GM23338 (cell line): ENCODE measurements around the gene SALL2. TPM values are rescaled to one million over a fixed set of nuclear protein-coding genes. Genes with fewer than 3 reads are reported as not detected.

Experiments used
- ATAC-seq: fragments of 200-7000 bp; cut with Tn5 transposase; 3 replicates; pipeline ENCODE4 v1.9.1; 2020
- DNase-seq: peaks from one replicate; pipeline ENCODE4 v3.0.0-alpha.2; 2015; ENCODE audit warnings: low spot score
- H2AFZ ChIP-seq: fragments of 200-600 bp; sonication (generic); 2 replicates; pipeline ENCODE4 v1.8.0; 2016; ENCODE audit warnings: antibody characterized with exemption, mild to moderate bottlenecking, moderate library complexity
- H3F3A ChIP-seq: fragments of 200-600 bp; sonication (generic); replicated peaks from 2 replicates; pipeline ENCODE4 v1.8.0; 2017; ENCODE audit warnings: antibody characterized with exemption, mixed run types, low read depth
- H3K27ac ChIP-seq: fragments of 200-600 bp; sonication (generic); 2 replicates; pipeline ENCODE4 v1.6.1; 2016; ENCODE audit warnings: low read depth
- H3K27me3 ChIP-seq: fragments of 200-600 bp; sonication (generic); 2 replicates; pipeline ENCODE4 v1.8.0; 2016; ENCODE audit warnings: mild to moderate bottlenecking, mixed run types, moderate library complexity; ENCODE audit not compliant: insufficient read depth
- H3K36me3 ChIP-seq: fragments of 200-600 bp; sonication (generic); 2 replicates; pipeline ENCODE4 v1.8.0; 2016; ENCODE audit warnings: mild to moderate bottlenecking; ENCODE audit not compliant: insufficient read depth
- H3K4me1 ChIP-seq: fragments of 200-600 bp; sonication (generic); 2 replicates; pipeline ENCODE4 v1.8.0; 2016; ENCODE audit warnings: mild to moderate bottlenecking, moderate library complexity; ENCODE audit not compliant: insufficient read depth
- H3K4me2 ChIP-seq: fragments of 200-600 bp; sonication (generic); 2 replicates; pipeline ENCODE4 v1.7.1; 2017; ENCODE audit warnings: mixed run types
- H3K4me3 ChIP-seq: fragments of 200-600 bp; sonication (generic); 2 replicates; pipeline ENCODE4 v1.6.1; 2016; ENCODE audit warnings: mixed run types
- H3K79me2 ChIP-seq: fragments of 200-600 bp; sonication (generic); replicated peaks from 2 replicates; pipeline ENCODE4 v1.8.0; 2017; ENCODE audit warnings: mild to moderate bottlenecking; ENCODE audit not compliant: insufficient read depth
- H3K9me2 ChIP-seq: fragments of 200-600 bp; sonication (generic); 2 replicates; pipeline ENCODE4 v1.8.0; 2017; ENCODE audit not compliant: insufficient read depth
- H4K20me1 ChIP-seq: fragments of 200-600 bp; sonication (generic); replicated peaks from 2 replicates; pipeline ENCODE4 v1.8.0; 2017; ENCODE audit warnings: mild to moderate bottlenecking; ENCODE audit not compliant: insufficient read depth
- H3K27ac Mint-ChIP-seq: 2 replicates; pipeline ENCODE4 v1.8.0; 2020; ENCODE audit warnings: inconsistent platforms, mild to moderate bottlenecking, moderate library complexity, mixed read lengths
- H3K27me3 Mint-ChIP-seq: 3 replicates; pipeline ENCODE4 v1.8.0; 2022; ENCODE audit warnings: low read depth, mild to moderate bottlenecking, moderate library complexity, mixed read lengths, inconsistent platforms; ENCODE audit not compliant: insufficient read depth, poor library complexity
- H3K36me3 Mint-ChIP-seq: 3 replicates; pipeline ENCODE4 v1.8.0; 2021; ENCODE audit warnings: low read depth, mild to moderate bottlenecking, inconsistent platforms, moderate library complexity, mixed read lengths
- H3K4me1 Mint-ChIP-seq: 3 replicates; pipeline ENCODE4 v1.8.0; 2020; ENCODE audit warnings: mild to moderate bottlenecking, inconsistent platforms, mixed read lengths
- H3K4me3 Mint-ChIP-seq: 3 replicates; pipeline ENCODE4 v1.8.0; 2021; ENCODE audit warnings: moderate library complexity, mild to moderate bottlenecking, inconsistent platforms, mixed read lengths
- H3K9me3 Mint-ChIP-seq: 3 replicates; pipeline ENCODE4 v1.8.0; 2020; ENCODE audit warnings: moderate library complexity, mild to moderate bottlenecking, inconsistent platforms, mixed read lengths
- CTCF ChIP-seq, 2 experiments: fragments of 200-600 bp in 1 of 2; sonication (generic) in 1 of 2; conservative IDR thresholded peaks; 2 replicates each; pipeline versions ENCODE4 v1.5.1 to v1.6.1; 2016 to 2017; ENCODE audit warnings: antibody characterized with exemption in 2 of 2, low read depth in 2 of 2, mild to moderate bottlenecking in 2 of 2, moderate library complexity in 1 of 2
- EZH2phosphoT487 ChIP-seq: fragments of 200-600 bp; sonication (generic); IDR thresholded peaks from one replicate; pipeline ENCODE4 v1.8.1; 2018; ENCODE audit warnings: antibody characterized with exemption; ENCODE audit not compliant: unreplicated experiment
- REST ChIP-seq: IDR thresholded peaks from one replicate; pipeline ENCODE4 v1.6.1; 2018; ENCODE audit warnings: antibody characterized with exemption; ENCODE audit not compliant: unreplicated experiment
- STAT1 ChIP-seq: IDR thresholded peaks from one replicate; pipeline ENCODE4 v1.6.1; 2016; ENCODE audit warnings: antibody characterized with exemption; ENCODE audit not compliant: unreplicated experiment
- ZNF331 ChIP-seq: fragments of 250-450 bp; sonication (Bioruptor Pico); IDR thresholded peaks from 2 replicates; pipeline ENCODE4 v1.5.0; 2020; ENCODE audit warnings: low read depth, mild to moderate bottlenecking, moderate library complexity
- ZNF462 ChIP-seq: fragments of 250-450 bp; sonication (Bioruptor Pico); IDR thresholded peaks from 2 replicates; pipeline ENCODE4 v1.5.0; 2020; ENCODE audit warnings: mild to moderate bottlenecking, moderate library complexity
- polyA plus RNA-seq: library from polyadenylated mRNA; unstranded; fragments of >200 nt; fragmentation: Nextera tagmentation; extraction: Ambion mirVana; gene quantifications from 2 replicates; pipeline ENCODE4 v1.2.1, GENCODE V29; 2016
- total RNA-seq: library from RNA; depleted of rRNA; stranded (reverse); fragments of >200 nt; shearing (Covaris generic); gene quantifications from 2 replicates; pipeline ENCODE4 v1.2.3, GENCODE V29; 2014

SALL2 gene
- total and polyA plus RNA-seq, 2 experiments from 2014 or later = 121 to 281 TPM

- Mint-ChIP-seq H3K9me3 (no peaks in the 10 kb centered on the region), H3K36me3 (peaks cover 86% of the 10 kb centered on the region), H3K4me3 (no peak overlapping the region), H3K4me1 (peaks cover 35% of the 10 kb centered on the region), H3K27me3 (peaks cover 5% of the 10 kb centered on the region), H3K27ac (no peak overlapping the region)
- Histone ChIP-seq H4K20me1 (no peaks in the 10 kb centered on the region), H3K27me3 (no peaks in the 10 kb centered on the region), H3K79me2 (peaks cover 42% of the 10 kb centered on the region), H3K4me2 (no peak overlapping the region), H3K27ac (peak overlapping the region; percentile 29), H3K4me1 (peaks cover 19% of the 10 kb centered on the region), H2AFZ (no peak overlapping the region), H3K4me3 (no peak overlapping the region), H3K9me2 (no peaks in the 10 kb centered on the region), H3K36me3 (peaks cover 53% of the 10 kb centered on the region), H3F3A (peaks cover 24% of the 10 kb centered on the region; the same call in 1 of the 2 replicates)
- TF ChIP-seq EZH2phosphoT487 = no peak
- no peak for DNase-seq
- no peak for ATAC-seq
Observed at GRCh38 chr14:21501568-21501967, 24.6 kb downstream of the SALL2 start.

- Histone ChIP-seq H3K4me3 (no peak overlapping the region), H3K4me2 (no peak overlapping the region), H3K27ac (peak overlapping the region; percentile 29), H3K9me2 (no peaks in the 10 kb centered on the region), H3F3A (peaks cover 31% of the 10 kb centered on the region; the same call in 1 of the 2 replicates), H4K20me1 (no peaks in the 10 kb centered on the region), H3K27me3 (no peaks in the 10 kb centered on the region), H3K36me3 (peaks cover 67% of the 10 kb centered on the region), H2AFZ (no peak overlapping the region), H3K4me1 (peaks cover 12% of the 10 kb centered on the region), H3K79me2 (peaks cover 16% of the 10 kb centered on the region)
- H3K9me3 Mint-ChIP-seq = no peaks in the 10 kb centered on the region
- H3K36me3 Mint-ChIP-seq = peaks cover 97% of the 10 kb centered on the region
- peak overlapping the region; percentile 45 for H3K27ac Mint-ChIP-seq
- DNase-seq (peak; percentile 95), ATAC-seq (peak; percentile 77)
- peaks cover 38% of the 10 kb centered on the region for H3K4me1 Mint-ChIP-seq
- H3K27me3 Mint-ChIP-seq = peaks cover 3% of the 10 kb centered on the region
- H3K4me3 Mint-ChIP-seq = no peak overlapping the region; the same call in 2 of the 3 replicates
- TF ChIP-seq ZNF462 (CRISPR knock-in tag) (no peak), REST (no peak), ZNF331 (CRISPR knock-in tag) (no peak), CTCF (conservative IDR thresholded peaks at IDR 0.05; ENCODE audit: low read depth in 2 of 2) (peak; percentile 71 to 77), STAT1 (no peak)
Observed at GRCh38 chr14:21498540-21499526, 27.3 kb downstream of the SALL2 start.
